DMS153 (cell line): ENCODE data around the gene KDM2A.
"Not testable (repeated sequence)": the region's sequence is repeated elsewhere in the genome, so short reads cannot be mapped to it uniquely, and the experiment has no call there.

Experiments
- DNase-seq: peaks from one replicate; lab custom pipeline; 2025; lab: John Stamatoyannopoulos, UW

KDM2A gene

GRCh38 chr11:67117672-67118180 lies 1.3 kb upstream of the KDM2A start:
- DNase-seq: no peak

GRCh38 chr11:67118181-67118766 lies 789 bp upstream of the KDM2A start:
- DNase-seq: no peak

GRCh38 chr11:67119585-67120391 lies 725 bp downstream of the KDM2A start:
- DNase-seq: no peak

- DNase-seq: no peak
Measured at GRCh38 chr11:67120456-67120855, 1.4 kb downstream of the KDM2A start.

GRCh38 chr11:67120881-67121710 lies 2.0 kb downstream of the KDM2A start:
- no peak for DNase-seq

GRCh38 chr11:67123801-67124200 lies 4.7 kb downstream of the KDM2A start:
- not testable (repeated sequence) for DNase-seq

- not testable (repeated sequence) for DNase-seq
Measured at GRCh38 chr11:67126243-67126642, 7.2 kb downstream of the KDM2A start.

- DNase-seq: no peak
Measured at GRCh38 chr11:67126986-67127385, 7.9 kb downstream of the KDM2A start.

GRCh38 chr11:67130861-67131260 lies 11.8 kb downstream of the KDM2A start:
- DNase-seq: not testable (repeated sequence)

- DNase-seq: no peak
Measured at GRCh38 chr11:67136156-67136555, 17.1 kb downstream of the KDM2A start.

GRCh38 chr11:67138922-67139321 lies 19.9 kb downstream of the KDM2A start:
- no peak for DNase-seq

GRCh38 chr11:67146516-67147226 lies 27.6 kb downstream of the KDM2A start:
- DNase-seq: no peak

GRCh38 chr11:67153971-67154370 lies 34.9 kb downstream of the KDM2A start:
- no peak for DNase-seq

- no peak for DNase-seq
Measured at GRCh38 chr11:67154726-67155125, 35.7 kb downstream of the KDM2A start.

- no peak for DNase-seq
Measured at GRCh38 chr11:67157691-67158090, 38.6 kb downstream of the KDM2A start.

GRCh38 chr11:67158221-67158620 lies 39.2 kb downstream of the KDM2A start:
- DNase-seq: no peak

- no peak for DNase-seq
Measured at GRCh38 chr11:67160045-67160444, 41.0 kb downstream of the KDM2A start.

GRCh38 chr11:67160872-67161783 lies 42.1 kb downstream of the KDM2A start:
- DNase-seq: no peak

- no peak for DNase-seq
Measured at GRCh38 chr11:67163006-67163405, 43.9 kb downstream of the KDM2A start.

GRCh38 chr11:67165623-67166022 lies 46.6 kb downstream of the KDM2A start:
- no peak for DNase-seq

- DNase-seq: no peak
Measured at GRCh38 chr11:67167091-67167490, 48.0 kb downstream of the KDM2A start.
